BLaER1 treated with 17β-estradiol and CSF1 and Interleukin-3, amounts not matched to agents 10 nM and 100 nM (cell line): ENCODE measurements around the gene LTB4R.

Experiments used
- H3K27ac ChIP-seq, 11 experiments: shearing (Covaris generic); formaldehyde crosslinking; 2 replicates each; pipeline ENCODE4 v1.8.1; 2022
- H3K27me3 ChIP-seq, 11 experiments: shearing (Covaris generic); formaldehyde crosslinking; 2 replicates each; pipeline ENCODE4 v1.8.1; 2022
- H3K36me3 ChIP-seq, 11 experiments: shearing (Covaris generic); formaldehyde crosslinking; 2 replicates each; pipeline ENCODE4 v1.8.1; 2022
- H3K4me1 ChIP-seq, 10 experiments: shearing (Covaris generic); formaldehyde crosslinking; 2 replicates each; pipeline ENCODE4 v1.8.1; 2022
- H3K4me2 ChIP-seq, 11 experiments: shearing (Covaris generic); formaldehyde crosslinking; 2 replicates each; pipeline ENCODE4 v1.8.1; 2022
- H3K4me3 ChIP-seq, 10 experiments: shearing (Covaris generic); formaldehyde crosslinking; 2 replicates each; pipeline ENCODE4 v1.8.1; 2022
- H3K9ac ChIP-seq, 11 experiments: shearing (Covaris generic); formaldehyde crosslinking; 2 replicates each; pipeline ENCODE4 v1.8.1; 2022
- H3K9me3 ChIP-seq, 11 experiments: shearing (Covaris generic); formaldehyde crosslinking; replicated peaks in 1 of 11; 2 replicates each; pipeline ENCODE4 v1.8.1; 2022
- H4K20me1 ChIP-seq, 11 experiments: shearing (Covaris generic); formaldehyde crosslinking; 2 replicates each; pipeline ENCODE4 v1.8.1; 2022
- Cebpa-rat ChIP-seq, 11 experiments: shearing (Covaris generic); IDR thresholded peaks; 2 replicates each; pipeline ENCODE4 v1.8.1; 2022

LTB4R gene

DNA sequence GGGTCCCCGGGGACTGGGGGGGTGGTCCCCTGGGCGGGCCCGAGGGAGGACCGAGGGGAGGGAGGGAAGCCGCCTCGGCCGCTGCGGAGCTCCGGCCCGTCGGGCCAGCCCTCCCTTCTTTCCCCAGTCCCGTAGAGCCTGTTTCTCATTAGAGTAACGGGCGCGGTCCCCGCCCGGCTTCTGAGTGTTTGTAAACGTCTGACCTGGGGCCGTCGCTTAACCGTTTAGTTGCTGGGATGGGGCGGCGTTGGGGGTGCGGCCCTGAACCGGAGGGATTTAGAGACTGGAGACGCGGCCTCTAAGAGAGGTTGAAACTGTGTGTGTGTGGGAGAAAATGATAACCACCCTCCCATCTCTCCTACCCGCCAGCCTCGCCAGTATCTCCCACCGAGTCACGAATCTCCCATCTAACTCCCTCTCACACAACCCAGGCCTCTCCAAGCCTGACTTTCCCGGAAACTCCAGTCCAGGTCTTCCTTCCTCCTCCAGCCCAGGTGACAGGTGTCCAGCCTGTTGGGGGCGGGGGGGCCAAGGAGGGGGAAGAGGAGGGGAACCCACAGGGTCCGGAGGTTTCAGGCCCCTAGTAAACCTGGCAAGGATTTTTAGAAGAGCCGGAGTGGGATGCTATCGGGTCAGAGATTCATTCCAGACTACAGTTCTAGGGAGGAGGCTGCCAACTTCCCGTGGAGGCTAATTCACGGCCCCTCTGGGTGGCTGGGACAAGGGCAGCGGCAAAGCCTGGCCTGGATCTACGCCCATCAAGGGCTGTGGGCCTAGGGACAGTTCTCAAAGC, 55.6 kb downstream of the LTB4R start:
- no peak for TF ChIP-seq Cebpa-rat (IDR thresholded peaks at IDR 0.05)
- H3K9me3 ChIP-seq = no peaks in the 10 kb centered on the region
- H3K4me1 ChIP-seq = peaks cover 29 to 56% (median 41%) of the 10 kb centered on the region in 10 experiments
- H3K27ac ChIP-seq = peak overlapping the region; percentile 62 to 96 (median 87); a peak in 21 of 22 replicates
- peak overlapping the region; percentile 75 to 94 (median 84) for H3K9ac ChIP-seq
- peaks cover 0 to 18% (median 7%) of the 10 kb centered on the region in 11 experiments; a peak in 13 of 22 replicates for H3K36me3 ChIP-seq
- peak overlapping the region; percentile 84 to 99 (median 94) for H3K4me2 ChIP-seq
- H4K20me1 ChIP-seq = peaks cover 0 to 4% (median 0%) of the 10 kb centered on the region in 11 experiments; a peak in 1 of 22 replicates
- H3K4me3 ChIP-seq = peak overlapping the region; percentile 55 to 94 (median 78)
- H3K27me3 ChIP-seq = no peaks in the 10 kb centered on the region
